Lung (tissue), 12 donors: ENCODE measurements around the gene GJD2. TPM values are rescaled to one million over a fixed set of nuclear protein-coding genes. Genes with fewer than 3 reads are reported as not detected.

ENCODE experiments used
- ATAC-seq: fragments of 200-7000 bp; cut with Tn5 transposase; one replicate; pipeline ENCODE4 v1.9.1; 2020; ENCODE audit warnings: moderate number of reproducible peaks; ENCODE audit not compliant: insufficient read depth, low FRiP score
- DNase-seq, 3 donors: peaks; one replicate each; pipeline ENCODE4 v3.0.0-alpha.2; 2013 to 2017
- H3K27ac ChIP-seq, 2 donors: one replicate each; pipeline ENCODE4 v1.5.1; 2013; ENCODE audit warnings: mild to moderate bottlenecking in 2 of 2, moderate library complexity in 2 of 2, control low read depth in 1 of 2, inconsistent platforms in 1 of 2, low read depth in 1 of 2, low read length in 1 of 2
- H3K27me3 ChIP-seq, 3 donors: one replicate each; pipeline ENCODE4 v1.5.1; 2013; ENCODE audit warnings: low read length in 2 of 3; ENCODE audit not compliant: control insufficient read depth in 3 of 3, insufficient read depth in 3 of 3
- H3K36me3 ChIP-seq, 4 donors: one replicate each; pipeline ENCODE4 v1.5.1; 2013; ENCODE audit warnings: low read length in 4 of 4, mild to moderate bottlenecking in 1 of 4, moderate library complexity in 1 of 4; ENCODE audit not compliant: control insufficient read depth in 4 of 4, insufficient read depth in 4 of 4
- H3K4me1 ChIP-seq, 5 donors: one replicate each; pipeline ENCODE4 v1.5.1; 2013; ENCODE audit warnings: low read length in 5 of 5, mild to moderate bottlenecking in 2 of 5, moderate library complexity in 1 of 5; ENCODE audit not compliant: control insufficient read depth in 5 of 5, insufficient read depth in 5 of 5
- H3K4me3 ChIP-seq: one replicate; pipeline ENCODE4 v1.5.1; 2013; ENCODE audit warnings: mild to moderate bottlenecking, control low read depth, moderate library complexity
- H3K9ac ChIP-seq, 2 donors: one replicate each; pipeline ENCODE4 v1.5.1; 2013; ENCODE audit warnings: low read length in 2 of 2, control low read depth in 1 of 2; ENCODE audit not compliant: insufficient read depth in 1 of 2
- H3K9me3 ChIP-seq, 4 donors: one replicate each; pipeline ENCODE4 v1.5.1; 2013; ENCODE audit warnings: low read length in 3 of 4, mild to moderate bottlenecking in 1 of 4, moderate library complexity in 1 of 4; ENCODE audit not compliant: control insufficient read depth in 4 of 4, insufficient read depth in 3 of 4
- CTCF ChIP-seq: IDR thresholded peaks from 2 replicates; pipeline ENCODE4 v1.5.1; 2012; ENCODE audit warnings: mild to moderate bottlenecking; ENCODE audit errors: control extremely low read depth, extremely low read depth
- WGBS, 2 donors: extraction: QIAGEN DNeasy Blood & Tissue Kit; methylation state at CpG; one replicate each; pipeline ENCODE4 v1.1.7; 2013; 5-methylcytosine and 5-hydroxymethylcytosine counted together
- polyA plus RNA-seq, 2 donors: library from polyadenylated mRNA; stranded (reverse); fragments of 200-250 nt; gene quantifications; one replicate each; pipeline ENCODE4 v1.2.1, GENCODE V29; 2013
- total RNA-seq, 2 donors: library from RNA; depleted of rRNA in 1 of 2; stranded (reverse); fragments of >200 nt in 1 of 2; gene quantifications; one replicate each; pipeline ENCODE4 v1.2.1, GENCODE V29; 2014 to 2021
- donor health status: control.
- donor health status: control.
- donor health status: Bipolar disorder and iron deficiency.
- donor health status: healthy.
- donor health status: DM: yes; HTN: yes; CAD: no.

GJD2 gene
- total and polyA plus RNA-seq, 4 donors: 0.17 TPM; not detected in 3

- ATAC-seq (no peak), DNase-seq (no peak)
- H3K4me3 ChIP-seq: no peak overlapping the region
- H3K9ac ChIP-seq: no peak overlapping the region
- peaks cover 0 to 16% (median 0%) of the 10 kb centered on the region in 5 donors for H3K4me1 ChIP-seq
- no peak overlapping the region for H3K27ac ChIP-seq
- peaks cover 0 to 2% (median 0%) of the 10 kb centered on the region in 4 donors for H3K9me3 ChIP-seq
- no peaks in the 10 kb centered on the region for H3K36me3 ChIP-seq
- TF ChIP-seq CTCF: no peak
- peaks cover 0 to 3% (median 0%) of the 10 kb centered on the region in 3 donors for H3K27me3 ChIP-seq
Observed at GRCh38 chr15:34773013-34773412, 18.2 kb upstream of the GJD2 start.

DNA sequence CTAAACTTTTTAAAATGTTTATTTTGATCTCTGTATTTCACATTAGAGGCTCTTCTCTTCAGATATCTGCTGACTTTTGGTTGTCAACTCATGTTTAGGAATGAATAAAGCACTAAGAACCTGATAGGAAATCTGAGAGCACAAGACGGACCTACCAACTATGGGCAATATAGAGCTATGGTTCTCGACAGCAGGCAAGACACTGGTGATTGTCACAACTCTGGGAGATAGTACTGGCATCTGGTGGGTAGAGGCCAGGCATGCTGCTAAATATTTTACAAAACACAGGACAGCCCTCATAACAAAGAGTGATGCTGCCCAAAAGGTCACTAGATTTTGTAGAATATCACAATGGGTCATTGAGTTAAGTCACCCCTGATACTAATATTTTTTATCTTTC is 17.5 kb upstream of the GJD2 start:
- Histone ChIP-seq H3K9ac (no peak overlapping the region), H3K27me3 (peaks cover 0 to 3% (median 0%) of the 10 kb centered on the region in 3 donors), H3K27ac (no peak overlapping the region), H3K9me3 (peaks cover 0 to 2% (median 0%) of the 10 kb centered on the region in 4 donors), H3K4me3 (no peak overlapping the region), H3K4me1 (peaks cover 0 to 16% (median 0%) of the 10 kb centered on the region in 5 donors), H3K36me3 (no peaks in the 10 kb centered on the region)
- no peak for ATAC-seq
- TF ChIP-seq CTCF: no peak
- 88 to 93% methylated on average over 2 of the region's 2 CpGs for whole genome bisulfite sequencing, 2 donors
- DNase-seq: no peak

DNA sequence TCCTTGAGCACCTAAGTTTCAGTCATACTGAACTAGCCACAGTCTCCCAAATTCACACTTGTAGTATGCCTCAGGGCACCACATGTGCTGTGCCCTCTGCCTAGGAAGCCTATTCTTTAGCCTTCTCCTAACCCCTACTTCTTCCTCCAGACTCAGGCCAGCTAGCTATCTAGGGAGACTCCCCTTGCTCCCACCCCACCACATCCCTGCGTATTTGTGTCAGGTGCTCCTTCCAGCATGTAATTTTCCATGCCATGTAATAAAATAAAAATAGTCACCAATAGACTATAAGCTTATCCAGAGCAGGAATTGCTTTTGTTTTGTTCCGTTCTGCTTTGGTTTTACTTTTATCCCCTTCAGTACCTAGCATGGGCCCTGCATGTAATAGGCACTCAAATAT is 14.9 kb upstream of the GJD2 start:
- H3K4me1 ChIP-seq: no peaks in the 10 kb centered on the region
- no peak for TF ChIP-seq CTCF
- H3K9me3 ChIP-seq: peaks cover 0 to 2% (median 0%) of the 10 kb centered on the region in 4 donors
- no peak overlapping the region for H3K27ac ChIP-seq
- no peak overlapping the region for H3K9ac ChIP-seq
- H3K4me3 ChIP-seq: no peak overlapping the region
- ATAC-seq (no peak), DNase-seq (no peak)
- H3K27me3 ChIP-seq: peaks cover 0 to 3% (median 0%) of the 10 kb centered on the region in 3 donors
- WGBS, 2 donors: 93 to 94% methylated on average over 2 of the region's 2 CpGs
- H3K36me3 ChIP-seq: no peaks in the 10 kb centered on the region

- Histone ChIP-seq H3K27me3 (no peaks in the 10 kb centered on the region), H3K9me3 (peaks cover 0 to 2% (median 0%) of the 10 kb centered on the region in 4 donors), H3K9ac (no peak overlapping the region), H3K27ac (no peak overlapping the region), H3K36me3 (no peaks in the 10 kb centered on the region), H3K4me3 (no peak overlapping the region), H3K4me1 (no peaks in the 10 kb centered on the region)
- no peak for DNase-seq
- no peak for TF ChIP-seq CTCF
- no peak for ATAC-seq
Observed at GRCh38 chr15:34768530-34768929, 13.7 kb upstream of the GJD2 start.
